NB4 (cell line): ENCODE data around the gene MYO7B.

Source experiments
- DNase-seq: peaks from one replicate; pipeline ENCODE4 v3.0.0; 2010; ENCODE audit warnings: low read depth
- H3K4me3 ChIP-seq: one replicate; pipeline ENCODE4 v1.5.1; 2011; ENCODE audit warnings: mild to moderate bottlenecking, low read depth, low read length, moderate library complexity
- MYC ChIP-seq: IDR thresholded peaks from 2 replicates; pipeline ENCODE4 v1.6.1; 2011; ENCODE audit warnings: low read depth, low read length
- POLR2A ChIP-seq: IDR thresholded peaks from 2 replicates; pipeline ENCODE4 v1.6.1; 2011; ENCODE audit warnings: mild to moderate bottlenecking; ENCODE audit not compliant: insufficient read length; ENCODE audit errors: extremely low read depth
- TF ChIP-seq, protein P1 (sequence below): IDR thresholded peaks from one replicate; pipeline ENCODE4 v1.5.1; 2012; ENCODE audit warnings: low read depth, low read length
- TF ChIP-seq, protein P2 (sequence below): IDR thresholded peaks from 2 replicates; pipeline ENCODE4 v1.6.1; 2011; ENCODE audit warnings: low read depth, low read length

Gene MYO7B

GRCh38 chr2:127654084-127654837 is 118.8 kb downstream of the MYO7B start:
- DNase-seq = no peak
- H3K4me3 ChIP-seq = no peak overlapping the region
- TF ChIP-seq, protein P1, sequence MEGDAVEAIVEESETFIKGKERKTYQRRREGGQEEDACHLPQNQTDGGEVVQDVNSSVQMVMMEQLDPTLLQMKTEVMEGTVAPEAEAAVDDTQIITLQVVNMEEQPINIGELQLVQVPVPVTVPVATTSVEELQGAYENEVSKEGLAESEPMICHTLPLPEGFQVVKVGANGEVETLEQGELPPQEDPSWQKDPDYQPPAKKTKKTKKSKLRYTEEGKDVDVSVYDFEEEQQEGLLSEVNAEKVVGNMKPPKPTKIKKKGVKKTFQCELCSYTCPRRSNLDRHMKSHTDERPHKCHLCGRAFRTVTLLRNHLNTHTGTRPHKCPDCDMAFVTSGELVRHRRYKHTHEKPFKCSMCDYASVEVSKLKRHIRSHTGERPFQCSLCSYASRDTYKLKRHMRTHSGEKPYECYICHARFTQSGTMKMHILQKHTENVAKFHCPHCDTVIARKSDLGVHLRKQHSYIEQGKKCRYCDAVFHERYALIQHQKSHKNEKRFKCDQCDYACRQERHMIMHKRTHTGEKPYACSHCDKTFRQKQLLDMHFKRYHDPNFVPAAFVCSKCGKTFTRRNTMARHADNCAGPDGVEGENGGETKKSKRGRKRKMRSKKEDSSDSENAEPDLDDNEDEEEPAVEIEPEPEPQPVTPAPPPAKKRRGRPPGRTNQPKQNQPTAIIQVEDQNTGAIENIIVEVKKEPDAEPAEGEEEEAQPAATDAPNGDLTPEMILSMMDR = no peak
- TF ChIP-seq POLR2A = no peak
- no peak for TF ChIP-seq MYC
- TF ChIP-seq, protein P2, sequence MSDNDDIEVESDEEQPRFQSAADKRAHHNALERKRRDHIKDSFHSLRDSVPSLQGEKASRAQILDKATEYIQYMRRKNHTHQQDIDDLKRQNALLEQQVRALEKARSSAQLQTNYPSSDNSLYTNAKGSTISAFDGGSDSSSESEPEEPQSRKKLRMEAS = no peak

DNA sequence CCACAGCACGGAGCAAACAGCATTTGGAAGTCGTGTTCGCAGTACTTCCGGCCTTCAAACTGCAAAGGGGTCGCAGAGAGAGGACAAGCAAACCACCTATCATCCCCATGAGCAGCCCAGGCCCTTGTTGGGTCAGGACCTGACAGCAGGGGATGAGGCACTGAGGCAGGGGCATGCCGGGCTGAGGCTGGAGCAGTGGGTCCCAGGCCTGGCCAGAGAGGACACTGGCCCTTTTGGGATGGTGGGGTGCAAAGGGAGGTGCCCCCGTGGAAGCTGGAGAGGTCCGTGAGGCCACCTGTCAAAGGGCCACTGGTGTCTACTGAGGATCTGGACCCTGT is 119.3 kb downstream of the MYO7B start:
- H3K4me3 ChIP-seq = no peak overlapping the region
- no peak for DNase-seq
- TF ChIP-seq, protein P1 = no peak
- no peak for TF ChIP-seq MYC
- TF ChIP-seq, protein P2 = no peak

GRCh38 chr2:127655209-127656073 is 120.0 kb downstream of the MYO7B start:
- DNase-seq = no peak
- TF ChIP-seq, protein P2 = no peak
- TF ChIP-seq, protein P1 = no peak
- no peak for TF ChIP-seq MYC
- TF ChIP-seq POLR2A = no peak
- no peak overlapping the region for H3K4me3 ChIP-seq

DNA sequence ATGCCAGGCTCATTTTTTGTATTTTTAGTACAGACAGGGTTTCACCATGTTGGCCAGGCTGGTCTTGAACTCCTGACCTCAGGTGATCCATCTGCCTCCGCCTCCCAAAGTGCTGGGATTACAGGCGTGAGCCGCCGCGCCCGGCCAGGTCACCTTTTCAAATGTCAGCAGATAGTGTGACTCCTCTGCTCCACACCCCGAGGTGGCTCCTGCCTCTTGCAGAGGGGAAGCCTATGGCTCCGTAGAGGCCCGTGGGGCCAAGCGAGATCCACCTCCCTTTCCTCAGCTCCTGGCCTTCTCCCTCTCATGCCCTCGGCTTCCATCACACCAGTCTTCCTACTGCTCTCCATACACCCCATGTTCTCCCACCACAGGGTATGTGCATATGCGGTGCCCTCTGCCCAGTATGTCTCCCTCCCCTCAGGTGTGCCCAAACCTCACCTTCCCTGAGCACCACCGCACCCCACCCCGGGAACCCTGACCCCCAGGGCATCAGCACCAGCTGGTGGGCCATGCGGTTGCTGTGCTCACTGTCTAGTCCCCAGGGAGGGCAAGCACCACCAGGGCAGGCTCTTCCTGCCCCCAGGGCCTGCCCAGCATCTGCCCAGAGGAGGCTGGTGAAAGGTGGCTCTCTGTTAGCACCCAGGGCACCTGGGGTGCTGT is 121.2 kb downstream of the MYO7B start:
- no peak overlapping the region for H3K4me3 ChIP-seq
- no peak for DNase-seq
- TF ChIP-seq POLR2A (no peak), MYC (no peak)
- TF ChIP-seq, protein P2 = no peak
- TF ChIP-seq, protein P1 = no peak

DNA sequence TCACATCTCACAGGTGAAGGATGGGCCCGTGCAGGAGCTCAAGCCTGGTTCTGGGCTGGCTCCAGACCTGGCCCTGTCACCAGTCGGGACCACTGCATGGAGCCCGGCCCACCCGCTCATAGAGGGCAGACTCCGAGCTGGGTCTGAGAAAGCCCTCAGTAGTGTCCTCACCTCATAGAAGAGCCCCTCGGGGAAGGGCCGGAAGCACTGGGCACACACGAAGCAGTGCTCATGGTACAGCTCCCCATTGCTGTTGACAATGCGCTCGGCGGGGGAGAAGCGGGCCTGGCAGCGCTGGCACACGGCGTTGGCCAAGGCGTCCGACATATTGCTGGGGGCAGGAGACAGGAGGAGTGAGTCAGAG is 121.7 kb downstream of the MYO7B start:
- DNase-seq = no peak
- TF ChIP-seq POLR2A = no peak
- no peak for TF ChIP-seq MYC
- TF ChIP-seq, protein P2 = no peak
- TF ChIP-seq, protein P1 = no peak
- no peak overlapping the region for H3K4me3 ChIP-seq
